Cardiac atrium fibroblast (primary cell): Measurements from ENCODE around the gene USP17L18. TPM values are rescaled to one million over a fixed set of nuclear protein-coding genes. Genes with fewer than 3 reads are reported as not detected.

ENCODE experiments used
- total RNA-seq: library from RNA; depleted of rRNA; stranded (reverse); fragments of >200 nt; gene quantifications from 2 replicates; pipeline ENCODE4 v1.2.3, GENCODE V29; 2015

The USP17L18 gene
- not detected in 2 replicates for total RNA-seq

GRCh38 chr4:9247953-9248680 lies at the start of gene USP17L18:
TSS of gene USP17L18 (plus strand) at chr4:9248630. CDS start at chr4:9248630, 0 bp downstream.

DNA sequence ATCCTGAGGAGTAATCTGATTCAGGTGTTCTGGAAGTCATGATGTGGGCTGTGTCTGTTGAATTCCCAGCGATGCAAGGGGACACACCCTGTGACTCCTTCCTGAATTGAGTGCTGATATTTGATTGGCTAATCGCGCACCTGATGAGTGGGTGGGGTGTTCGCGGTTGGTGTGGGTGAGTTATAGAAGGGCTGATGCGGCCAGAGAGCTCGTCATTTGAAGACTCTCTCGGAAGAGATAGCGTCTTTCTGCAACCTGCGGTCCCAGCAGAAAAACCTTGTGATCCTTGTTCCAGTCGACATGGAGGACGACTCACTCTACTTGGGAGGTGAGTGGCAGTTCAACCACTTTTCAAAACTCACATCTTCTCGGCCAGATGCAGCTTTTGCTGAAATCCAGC lies 38.1 kb upstream of the USP17L18 start, which contains the start of gene USP17L10:
USP17L10 (plus strand) TSS at position 301 of the 400 bp plus-strand sequence; CDS start at position 301, 0 bp downstream.

DNA sequence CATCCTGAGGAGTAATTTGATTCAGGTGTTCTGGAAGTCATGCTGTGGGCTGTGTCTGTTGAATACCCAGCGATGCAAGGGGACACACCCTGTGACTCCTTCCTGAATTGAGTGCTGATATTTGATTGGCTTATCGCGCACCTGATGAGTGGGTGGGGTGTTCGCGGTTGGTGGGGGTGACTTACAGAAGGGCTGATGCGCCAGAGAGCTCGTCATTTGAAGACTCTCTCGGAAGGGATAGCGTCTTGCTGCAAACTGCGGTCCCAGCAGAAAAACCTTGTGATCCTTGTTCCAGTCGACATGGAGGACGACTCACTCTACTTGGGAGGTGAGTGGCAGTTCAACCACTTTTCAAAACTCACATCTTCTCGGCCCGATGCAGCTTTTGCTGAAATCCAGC lies 33.3 kb upstream of the USP17L18 start, which contains the start of gene USP17L11:
USP17L11 (plus strand) TSS at position 301 of the 400 bp plus-strand sequence; CDS start at position 301, 0 bp downstream.

DNA sequence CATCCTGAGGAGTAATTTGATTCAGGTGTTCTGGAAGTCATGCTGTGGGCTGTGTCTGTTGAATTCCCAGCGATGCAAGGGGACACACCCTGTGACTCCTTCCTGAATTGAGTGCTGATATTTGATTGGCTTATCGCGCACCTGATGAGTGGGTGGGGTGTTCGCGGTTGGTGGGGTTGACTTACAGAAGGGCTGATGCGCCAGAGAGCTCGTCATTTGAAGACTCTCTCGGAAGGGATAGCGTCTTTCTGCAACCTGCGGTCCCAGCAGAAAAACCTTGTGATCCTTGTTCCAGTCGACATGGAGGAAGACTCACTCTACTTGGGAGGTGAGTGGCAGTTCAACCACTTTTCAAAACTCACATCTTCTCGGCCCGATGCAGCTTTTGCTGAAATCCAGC lies 28.6 kb upstream of the USP17L18 start, which contains the start of gene USP17L12:
USP17L12 (plus strand) TSS at position 301 of the 400 bp plus-strand sequence; CDS start at position 301, 0 bp downstream.

GRCh38 chr4:9224596-9224995 lies 23.8 kb upstream of the USP17L18 start, which contains the start of gene USP17L13:
TSS of gene USP17L13 (plus strand) at chr4:9224896. CDS start at chr4:9224896, 0 bp downstream.

DNA sequence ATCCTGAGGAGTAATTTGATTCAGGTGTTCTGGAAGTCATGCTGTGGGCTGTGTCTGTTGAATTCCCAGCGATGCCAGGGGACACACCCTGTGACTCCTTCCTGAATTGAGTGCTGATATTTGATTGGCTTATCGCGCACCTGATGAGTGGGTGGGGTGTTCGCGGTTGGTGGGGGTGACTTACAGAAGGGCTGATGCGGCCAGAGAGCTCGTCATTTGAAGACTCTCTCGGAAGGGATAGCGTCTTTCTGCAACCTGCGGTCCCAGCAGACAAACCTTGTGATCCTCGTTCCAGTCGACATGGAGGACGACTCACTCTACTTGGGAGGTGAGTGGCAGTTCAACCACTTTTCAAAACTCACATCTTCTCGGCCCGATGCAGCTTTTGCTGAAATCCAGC lies 14.3 kb upstream of the USP17L18 start, which contains the start of gene USP17L15:
USP17L15 (plus strand) TSS at position 301 of the 400 bp plus-strand sequence; CDS start at position 301, 0 bp downstream.

DNA sequence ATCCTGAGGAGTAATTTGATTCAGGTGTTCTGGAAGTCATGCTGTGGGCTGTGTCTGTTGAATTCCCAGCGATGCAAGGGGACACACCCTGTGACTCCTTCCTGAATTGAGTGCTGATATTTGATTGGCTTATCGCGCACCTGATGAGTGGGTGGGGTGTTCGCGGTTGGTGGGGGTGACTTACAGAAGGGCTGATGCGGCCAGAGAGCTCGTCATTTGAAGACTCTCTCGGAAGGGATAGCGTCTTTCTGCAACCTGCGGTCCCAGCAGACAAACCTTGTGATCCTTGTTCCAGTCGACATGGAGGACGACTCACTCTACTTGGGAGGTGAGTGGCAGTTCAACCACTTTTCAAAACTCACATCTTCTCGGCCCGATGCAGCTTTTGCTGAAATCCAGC lies 4.9 kb upstream of the USP17L18 start, which contains the start of gene USP17L17:
USP17L17 (plus strand) TSS at position 301 of the 400 bp plus-strand sequence; CDS start at position 301, 0 bp downstream.

DNA sequence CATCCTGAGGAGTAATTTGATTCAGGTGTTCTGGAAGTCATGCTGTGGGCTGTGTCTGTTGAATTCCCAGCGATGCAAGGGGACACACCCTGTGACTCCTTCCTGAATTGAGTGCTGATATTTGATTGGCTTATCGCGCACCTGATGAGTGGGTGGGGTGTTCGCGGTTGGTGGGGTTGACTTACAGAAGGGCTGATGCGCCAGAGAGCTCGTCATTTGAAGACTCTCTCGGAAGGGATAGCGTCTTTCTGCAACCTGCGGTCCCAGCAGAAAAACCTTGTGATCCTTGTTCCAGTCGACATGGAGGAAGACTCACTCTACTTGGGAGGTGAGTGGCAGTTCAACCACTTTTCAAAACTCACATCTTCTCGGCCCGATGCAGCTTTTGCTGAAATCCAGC lies 4.6 kb downstream of the USP17L18 start, which contains the start of gene USP17L19:
USP17L19 (plus strand) TSS at position 301 of the 400 bp plus-strand sequence; CDS start at position 301, 0 bp downstream.

DNA sequence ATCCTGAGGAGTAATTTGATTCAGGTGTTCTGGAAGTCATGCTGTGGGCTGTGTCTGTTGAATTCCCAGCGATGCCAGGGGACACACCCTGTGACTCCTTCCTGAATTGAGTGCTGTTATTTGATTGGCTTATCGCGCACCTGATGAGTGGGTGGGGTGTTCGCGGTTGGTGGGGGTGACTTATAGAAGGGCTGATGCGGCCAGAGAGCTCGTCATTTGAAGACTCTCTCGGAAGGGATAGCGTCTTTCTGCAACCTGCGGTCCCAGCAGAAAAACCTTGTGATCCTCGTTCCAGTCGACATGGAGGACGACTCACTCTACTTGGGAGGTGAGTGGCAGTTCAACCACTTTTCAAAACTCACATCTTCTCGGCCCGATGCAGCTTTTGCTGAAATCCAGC lies 9.4 kb downstream of the USP17L18 start, which contains the start of gene USP17L20:
USP17L20 (plus strand) TSS at position 301 of the 400 bp plus-strand sequence; CDS start at position 301, 0 bp downstream.

DNA sequence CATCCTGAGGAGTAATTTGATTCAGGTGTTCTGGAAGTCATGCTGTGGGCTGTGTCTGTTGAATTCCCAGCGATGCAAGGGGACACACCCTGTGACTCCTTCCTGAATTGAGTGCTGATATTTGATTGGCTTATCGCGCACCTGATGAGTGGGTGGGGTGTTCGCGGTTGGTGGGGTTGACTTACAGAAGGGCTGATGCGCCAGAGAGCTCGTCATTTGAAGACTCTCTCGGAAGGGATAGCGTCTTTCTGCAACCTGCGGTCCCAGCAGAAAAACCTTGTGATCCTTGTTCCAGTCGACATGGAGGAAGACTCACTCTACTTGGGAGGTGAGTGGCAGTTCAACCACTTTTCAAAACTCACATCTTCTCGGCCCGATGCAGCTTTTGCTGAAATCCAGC lies 14.1 kb downstream of the USP17L18 start, which contains the start of gene USP17L21:
USP17L21 (plus strand) TSS at position 301 of the 400 bp plus-strand sequence; CDS start at position 301, 0 bp downstream.

DNA sequence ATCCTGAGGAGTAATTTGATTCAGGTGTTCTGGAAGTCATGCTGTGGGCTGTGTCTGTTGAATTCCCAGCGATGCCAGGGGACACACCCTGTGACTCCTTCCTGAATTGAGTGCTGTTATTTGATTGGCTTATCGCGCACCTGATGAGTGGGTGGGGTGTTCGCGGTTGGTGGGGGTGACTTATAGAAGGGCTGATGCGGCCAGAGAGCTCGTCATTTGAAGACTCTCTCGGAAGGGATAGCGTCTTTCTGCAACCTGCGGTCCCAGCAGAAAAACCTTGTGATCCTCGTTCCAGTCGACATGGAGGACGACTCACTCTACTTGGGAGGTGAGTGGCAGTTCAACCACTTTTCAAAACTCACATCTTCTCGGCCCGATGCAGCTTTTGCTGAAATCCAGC lies 18.9 kb downstream of the USP17L18 start, which contains the start of gene USP17L22:
USP17L22 (plus strand) TSS at position 301 of the 400 bp plus-strand sequence; CDS start at position 301, 0 bp downstream.

Other genes starting within 250 kb of the USP17L18 start
- gene FAM90A26, start 78.2 kb upstream of the USP17L18 start, total RNA-seq = not detected in 2 replicates
- gene USP17L10, start 38.0 kb upstream of the USP17L18 start, total RNA-seq = not detected in 2 replicates
- not detected in 2 replicates for gene USP17L11, start 33.2 kb upstream of the USP17L18 start, total RNA-seq
- gene USP17L12, start 28.5 kb upstream of the USP17L18 start, total RNA-seq = not detected in 2 replicates
- not detected in 2 replicates for gene USP17L13, start 23.7 kb upstream of the USP17L18 start, total RNA-seq
- gene USP17L15, start 14.2 kb upstream of the USP17L18 start, total RNA-seq = not detected in 2 replicates
- not detected in 2 replicates for gene USP17L17, start 4.8 kb upstream of the USP17L18 start, total RNA-seq
- gene USP17L19, start 4.7 kb downstream of the USP17L18 start, total RNA-seq = not detected in 2 replicates
- not detected in 2 replicates for gene USP17L20, start 9.5 kb downstream of the USP17L18 start, total RNA-seq
- not detected in 2 replicates for gene USP17L21, start 14.2 kb downstream of the USP17L18 start, total RNA-seq
- gene USP17L22, start 19.0 kb downstream of the USP17L18 start, total RNA-seq = not detected in 2 replicates
- gene USP17L24, start 76.5 kb downstream of the USP17L18 start, total RNA-seq = not detected in 2 replicates
- not detected in 2 replicates for gene USP17L25, start 81.3 kb downstream of the USP17L18 start, total RNA-seq
- gene USP17L26, start 86.0 kb downstream of the USP17L18 start, total RNA-seq = not detected in 2 replicates
- not detected in 2 replicates for gene USP17L5, start 90.8 kb downstream of the USP17L18 start, total RNA-seq
- gene USP17L27, start 95.5 kb downstream of the USP17L18 start, total RNA-seq = not detected in 2 replicates
- gene USP17L28, start 100.3 kb downstream of the USP17L18 start, total RNA-seq = not detected in 2 replicates
- not detected in 2 replicates for gene USP17L29, start 105.0 kb downstream of the USP17L18 start, total RNA-seq
- not detected in 2 replicates for gene USP17L30, start 114.5 kb downstream of the USP17L18 start, total RNA-seq
- not detected in 2 replicates for gene DEFB131A, start 195.8 kb downstream of the USP17L18 start, total RNA-seq